Smooth muscle cell (in vitro differentiated cells): Measurements from ENCODE around the gene CSHL1. TPM values are rescaled to one million over a fixed set of nuclear protein-coding genes. Genes with fewer than 3 reads are reported as not detected.

Source experiments
- DNase-seq: peaks from one replicate; lab custom pipeline; 2025; ENCODE audit not compliant: unreplicated experiment; lab: John Stamatoyannopoulos, UW
- H2AFZ ChIP-seq: fragments of 200-600 bp; sonication (generic); 2 replicates; pipeline ENCODE4 v1.6.0; 2016; ENCODE audit warnings: antibody characterized with exemption, low read depth, mild to moderate bottlenecking
- H3F3A ChIP-seq: fragments of 200-600 bp; sonication (generic); 2 replicates; pipeline ENCODE4 v1.6.0; 2017; ENCODE audit warnings: antibody characterized with exemption, low read depth
- H3K27ac ChIP-seq: fragments of 200-600 bp; sonication (generic); 2 replicates; pipeline ENCODE4 v1.5.1; 2016; ENCODE audit warnings: low read depth, mild to moderate bottlenecking
- H3K27me3 ChIP-seq: fragments of 200-600 bp; sonication (generic); 2 replicates; pipeline ENCODE4 v1.6.1; 2016; ENCODE audit warnings: low read depth, mild to moderate bottlenecking
- H3K36me3 ChIP-seq: fragments of 200-600 bp; sonication (generic); 2 replicates; pipeline ENCODE4 v1.5.1; 2016; ENCODE audit warnings: low read depth
- H3K4me1 ChIP-seq: fragments of 200-600 bp; sonication (generic); 2 replicates; pipeline ENCODE4 v1.5.1; 2016; ENCODE audit warnings: low read depth
- H3K4me2 ChIP-seq: fragments of 200-600 bp; sonication (generic); 2 replicates; pipeline ENCODE4 v1.6.0; 2016; ENCODE audit warnings: mild to moderate bottlenecking
- H3K4me3 ChIP-seq: fragments of 200-600 bp; sonication (generic); 2 replicates; pipeline ENCODE4 v1.5.1; 2016; ENCODE audit warnings: mild to moderate bottlenecking
- H3K79me2 ChIP-seq: fragments of 200-600 bp; sonication (generic); 2 replicates; pipeline ENCODE4 v1.6.0; 2016; ENCODE audit warnings: low read depth, mild to moderate bottlenecking
- H3K9ac ChIP-seq: fragments of 200-600 bp; sonication (generic); 2 replicates; pipeline ENCODE4 v1.6.0; 2016; ENCODE audit warnings: low read depth
- H3K9me3 ChIP-seq: fragments of 200-600 bp; sonication (generic); replicated peaks from 2 replicates; pipeline ENCODE4 v1.5.1; 2016; ENCODE audit warnings: low read depth
- H4K20me1 ChIP-seq: fragments of 200-600 bp; sonication (generic); 2 replicates; pipeline ENCODE4 v1.6.0; 2016; ENCODE audit warnings: low read depth
- WGBS: methylation state at CpG from one replicate; pipeline ENCODE4 v1.1.7; 2016; ENCODE audit warnings: low lambda C conversion rate; 5-methylcytosine and 5-hydroxymethylcytosine counted together
- polyA plus RNA-seq: library from polyadenylated mRNA; unstranded; fragments of >200 nt; fragmentation: Nextera tagmentation; extraction: Ambion mirVana; gene quantifications from 2 replicates; pipeline ENCODE4 v1.2.1, GENCODE V29; 2016
- total RNA-seq: library from RNA; depleted of rRNA; stranded (reverse); fragments of >200 nt; gene quantifications from 2 replicates; pipeline ENCODE4 v1.2.3, GENCODE V29; 2014
- TF ChIP-seq, protein P1 (sequence below): fragments of 200-600 bp; sonication (generic); IDR thresholded peaks from 2 replicates; pipeline ENCODE4 v1.5.1; 2017; ENCODE audit warnings: borderline replicate concordance, mild to moderate bottlenecking, antibody characterized with exemption; ENCODE audit not compliant: insufficient read depth, poor library complexity, severe bottlenecking

The CSHL1 gene
- total and polyA plus RNA-seq, 2 experiments from 2014 or later: not detected

- Histone ChIP-seq H3K4me3 (no peak within 1 kb of the TSS), H3F3A (no peaks in the 10 kb centered on the region), H4K20me1 (no peaks in the 10 kb centered on the region), H3K4me1 (no peaks in the 10 kb centered on the region), H3K36me3 (no peaks in the 10 kb centered on the region), H3K4me2 (no peak within 1 kb of the TSS), H3K79me2 (no peaks in the 10 kb centered on the region), H3K27ac (no peak within 1 kb of the TSS), H2AFZ (no peak within 1 kb of the TSS), H3K9me3 (no peaks in the 10 kb centered on the region), H3K27me3 (no peaks in the 10 kb centered on the region), H3K9ac (no peak within 1 kb of the TSS)
- TF ChIP-seq, protein P1, sequence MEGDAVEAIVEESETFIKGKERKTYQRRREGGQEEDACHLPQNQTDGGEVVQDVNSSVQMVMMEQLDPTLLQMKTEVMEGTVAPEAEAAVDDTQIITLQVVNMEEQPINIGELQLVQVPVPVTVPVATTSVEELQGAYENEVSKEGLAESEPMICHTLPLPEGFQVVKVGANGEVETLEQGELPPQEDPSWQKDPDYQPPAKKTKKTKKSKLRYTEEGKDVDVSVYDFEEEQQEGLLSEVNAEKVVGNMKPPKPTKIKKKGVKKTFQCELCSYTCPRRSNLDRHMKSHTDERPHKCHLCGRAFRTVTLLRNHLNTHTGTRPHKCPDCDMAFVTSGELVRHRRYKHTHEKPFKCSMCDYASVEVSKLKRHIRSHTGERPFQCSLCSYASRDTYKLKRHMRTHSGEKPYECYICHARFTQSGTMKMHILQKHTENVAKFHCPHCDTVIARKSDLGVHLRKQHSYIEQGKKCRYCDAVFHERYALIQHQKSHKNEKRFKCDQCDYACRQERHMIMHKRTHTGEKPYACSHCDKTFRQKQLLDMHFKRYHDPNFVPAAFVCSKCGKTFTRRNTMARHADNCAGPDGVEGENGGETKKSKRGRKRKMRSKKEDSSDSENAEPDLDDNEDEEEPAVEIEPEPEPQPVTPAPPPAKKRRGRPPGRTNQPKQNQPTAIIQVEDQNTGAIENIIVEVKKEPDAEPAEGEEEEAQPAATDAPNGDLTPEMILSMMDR: no peak
- 82% methylated on average over 19 of the region's 19 CpGs for WGBS
- DNase-seq: no peak
Observed at GRCh38 chr17:63931981-63932561, 21.0 kb upstream of the CSHL1 start, which contains the start of gene CD79B. Gene CD79B, minus strand, starts transcription at chr17:63932331. Its CDS starts 70 bp downstream, at chr17:63932261.

- no peak overlapping the region for H2AFZ ChIP-seq
- H3K4me2 ChIP-seq: no peak overlapping the region
- no peaks in the 10 kb centered on the region for H3K4me1 ChIP-seq
- H3K79me2 ChIP-seq: no peaks in the 10 kb centered on the region
- H3K36me3 ChIP-seq: no peaks in the 10 kb centered on the region
- H3K27ac ChIP-seq: no peak overlapping the region
- no peaks in the 10 kb centered on the region for H3K27me3 ChIP-seq
- no peaks in the 10 kb centered on the region for H3K9me3 ChIP-seq
- H3K9ac ChIP-seq: no peak overlapping the region
- no peak for DNase-seq
- no peaks in the 10 kb centered on the region for H3F3A ChIP-seq
- WGBS: 78% methylated on average over 16 of the region's 16 CpGs
- no peak overlapping the region for H3K4me3 ChIP-seq
- no peaks in the 10 kb centered on the region for H4K20me1 ChIP-seq
- TF ChIP-seq, protein P1: no peak
Observed at GRCh38 chr17:63930951-63931575, 20.0 kb upstream of the CSHL1 start.

- Histone ChIP-seq H3F3A (no peaks in the 10 kb centered on the region), H3K79me2 (no peaks in the 10 kb centered on the region), H3K4me1 (no peaks in the 10 kb centered on the region), H3K27me3 (no peaks in the 10 kb centered on the region), H2AFZ (no peak overlapping the region), H3K4me2 (no peak overlapping the region), H4K20me1 (no peaks in the 10 kb centered on the region), H3K9me3 (no peaks in the 10 kb centered on the region), H3K4me3 (no peak overlapping the region), H3K36me3 (no peaks in the 10 kb centered on the region), H3K9ac (no peak overlapping the region), H3K27ac (no peak overlapping the region)
- 94% methylated on average over 24 of the region's 24 CpGs for WGBS
- DNase-seq: no peak
- TF ChIP-seq, protein P1: no peak
Observed at GRCh38 chr17:63929860-63930766, 19.1 kb upstream of the CSHL1 start.
